Lower lobe of right lung (tissue), 2 donors: ENCODE results near the gene SYNE2. TPM values are rescaled to one million over a fixed set of nuclear protein-coding genes. Genes with fewer than 3 reads are reported as not detected.
"Not testable (repeated sequence)": the region's sequence is repeated elsewhere in the genome, so short reads cannot be mapped to it uniquely, and the experiment has no call there.

ENCODE experiments used
- ATAC-seq, 2 donors: fragments of 200-7000 bp; cut with Tn5 transposase; one replicate each; pipeline ENCODE4 v1.9.1; 2020 to 2022; ENCODE audit warnings: mild to moderate bottlenecking in 2 of 2, moderate library complexity in 2 of 2
- DNase-seq: peaks from one replicate; pipeline ENCODE4 v3.0.0-alpha.2; 2020
- H3K27ac ChIP-seq: fragments of 200-600 bp; one replicate; pipeline ENCODE4 v1.8.0; 2022
- H3K27me3 ChIP-seq: fragments of 200-600 bp; one replicate; pipeline ENCODE4 v1.8.0; 2022; ENCODE audit warnings: low read depth
- H3K36me3 ChIP-seq: fragments of 200-600 bp; one replicate; pipeline ENCODE4 v1.8.0; 2022; ENCODE audit warnings: mild to moderate bottlenecking
- H3K4me1 ChIP-seq: fragments of 200-600 bp; one replicate; pipeline ENCODE4 v1.8.0; 2022
- H3K4me3 ChIP-seq: fragments of 200-600 bp; one replicate; pipeline ENCODE4 v1.8.0; 2022; ENCODE audit warnings: mild to moderate bottlenecking
- H3K9me3 ChIP-seq: fragments of 200-600 bp; one replicate; pipeline ENCODE4 v1.8.0; 2022
- intact Hi-C: fragments of 100-400 bp; cut with DNase I; formaldehyde crosslinking; loops from one replicate; pipeline ENCODE4 v1.11.0; 2022
- total RNA-seq: library from RNA; stranded (reverse); fragmentation: NEBNext Ultra II Directional; extraction: Animal tissue kit (Norgen Biotek cat#: 25700); gene quantifications from one replicate; pipeline ENCODE4 v1.2.1, GENCODE V29; 2021
- TF ChIP-seq, protein P1 (sequence below): fragments of 200-600 bp; IDR thresholded peaks from one replicate; pipeline ENCODE4 v1.8.0; 2022; ENCODE audit warnings: antibody characterized with exemption, mild to moderate bottlenecking
- donor health status: DM: no; HTN: yes; CAD: no; lungs with severe emphysema.

The SYNE2 gene
- total RNA-seq, 1 donor from 2014 or later = 129 TPM

DNA sequence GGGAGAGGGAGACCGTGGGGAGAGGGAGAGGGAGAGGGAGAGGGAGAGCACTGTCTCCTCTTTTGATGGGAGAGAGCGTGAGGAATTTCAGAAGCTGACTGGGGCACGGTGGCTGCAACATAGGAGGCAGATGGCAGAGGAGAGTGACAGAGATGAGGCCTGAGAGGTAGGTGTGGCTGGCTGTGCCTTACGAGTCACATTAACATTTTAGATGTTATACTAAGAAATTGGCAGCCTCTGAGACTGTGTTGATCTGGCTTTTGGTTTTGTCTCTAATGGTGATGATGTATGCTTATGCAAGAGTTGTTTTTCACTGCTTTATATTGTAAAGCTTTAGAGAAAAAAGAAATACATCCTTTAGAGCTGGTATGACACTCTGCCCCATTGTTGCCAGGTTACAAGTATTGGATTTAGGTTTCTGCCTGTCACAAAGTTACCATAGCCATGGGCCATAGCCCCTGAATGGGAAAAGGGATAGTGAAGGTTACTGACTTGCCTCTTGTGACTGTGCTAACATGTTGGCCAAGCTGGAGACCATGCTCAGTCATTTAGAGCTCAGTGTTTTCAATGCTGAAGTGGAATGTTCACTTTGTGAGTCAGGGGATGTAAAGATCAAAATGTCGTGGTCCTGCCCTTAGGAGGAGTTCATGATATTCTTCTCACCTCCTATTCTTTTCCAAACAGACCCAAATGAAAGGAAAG, 186.2 kb downstream of the SYNE2 start:
- Histone ChIP-seq H3K4me1 (no peaks in the 10 kb centered on the region), H3K27me3 (no peaks in the 10 kb centered on the region), H3K36me3 (no peaks in the 10 kb centered on the region), H3K27ac (no peak overlapping the region), H3K9me3 (no peaks in the 10 kb centered on the region), H3K4me3 (no peak overlapping the region)
- intact Hi-C loops = no loop called here
- TF ChIP-seq, protein P1, sequence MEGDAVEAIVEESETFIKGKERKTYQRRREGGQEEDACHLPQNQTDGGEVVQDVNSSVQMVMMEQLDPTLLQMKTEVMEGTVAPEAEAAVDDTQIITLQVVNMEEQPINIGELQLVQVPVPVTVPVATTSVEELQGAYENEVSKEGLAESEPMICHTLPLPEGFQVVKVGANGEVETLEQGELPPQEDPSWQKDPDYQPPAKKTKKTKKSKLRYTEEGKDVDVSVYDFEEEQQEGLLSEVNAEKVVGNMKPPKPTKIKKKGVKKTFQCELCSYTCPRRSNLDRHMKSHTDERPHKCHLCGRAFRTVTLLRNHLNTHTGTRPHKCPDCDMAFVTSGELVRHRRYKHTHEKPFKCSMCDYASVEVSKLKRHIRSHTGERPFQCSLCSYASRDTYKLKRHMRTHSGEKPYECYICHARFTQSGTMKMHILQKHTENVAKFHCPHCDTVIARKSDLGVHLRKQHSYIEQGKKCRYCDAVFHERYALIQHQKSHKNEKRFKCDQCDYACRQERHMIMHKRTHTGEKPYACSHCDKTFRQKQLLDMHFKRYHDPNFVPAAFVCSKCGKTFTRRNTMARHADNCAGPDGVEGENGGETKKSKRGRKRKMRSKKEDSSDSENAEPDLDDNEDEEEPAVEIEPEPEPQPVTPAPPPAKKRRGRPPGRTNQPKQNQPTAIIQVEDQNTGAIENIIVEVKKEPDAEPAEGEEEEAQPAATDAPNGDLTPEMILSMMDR = no peak
- DNase-seq = no peak
- ATAC-seq = no peak

- Histone ChIP-seq H3K9me3 (no peaks in the 10 kb centered on the region), H3K27me3 (no peaks in the 10 kb centered on the region), H3K36me3 (no peaks in the 10 kb centered on the region), H3K4me1 (no peaks in the 10 kb centered on the region), H3K27ac (no peak overlapping the region), H3K4me3 (no peak overlapping the region)
- DNase-seq (no peak), ATAC-seq (no peak)
- intact Hi-C loops = no loop called here
- TF ChIP-seq, protein P1 = no peak
Measured at GRCh38 chr14:64040044-64040443, 187.2 kb downstream of the SYNE2 start.

DNA sequence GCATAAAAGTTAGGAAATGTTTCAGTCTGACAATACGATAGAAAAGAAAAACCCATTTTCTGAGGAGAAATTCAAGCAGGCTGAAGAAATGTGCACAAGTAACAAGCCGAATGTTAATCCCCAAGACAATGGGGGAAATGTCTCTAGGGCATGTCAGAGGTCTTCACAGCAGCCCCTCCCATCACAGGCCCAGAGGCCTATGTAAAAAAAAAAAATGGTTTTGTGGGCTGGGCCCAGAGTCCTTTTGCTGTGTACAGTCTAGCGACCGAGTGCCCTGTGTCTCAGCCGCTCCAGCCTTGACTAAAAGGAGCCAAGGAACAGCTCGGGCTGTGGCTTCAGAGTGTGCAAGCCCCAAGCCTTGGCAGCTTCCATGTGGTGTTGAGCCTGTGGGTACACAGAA, 190.5 kb downstream of the SYNE2 start:
- H3K27me3 ChIP-seq, intact Hi-C loops, ATAC-seq, DNase-seq, H3K27ac ChIP-seq, H3K36me3 ChIP-seq, H3K4me1 ChIP-seq, H3K9me3 ChIP-seq, H3K4me3 ChIP-seq: not testable (repeated sequence)

- intact Hi-C loops = no loop called here
- DNase-seq (no peak), ATAC-seq (no peak)
- Histone ChIP-seq H3K4me1 (no peaks in the 10 kb centered on the region), H3K4me3 (no peak overlapping the region), H3K36me3 (peaks cover 5% of the 10 kb centered on the region), H3K27me3 (no peaks in the 10 kb centered on the region), H3K9me3 (no peaks in the 10 kb centered on the region), H3K27ac (no peak overlapping the region)
- TF ChIP-seq, protein P1 = no peak
Measured at GRCh38 chr14:64045091-64045490, 192.3 kb downstream of the SYNE2 start.

GRCh38 chr14:64049616-64050381, 197.0 kb downstream of the SYNE2 start:
- no peaks in the 10 kb centered on the region for H3K4me1 ChIP-seq
- H3K4me3 ChIP-seq = no peak overlapping the region
- H3K36me3 ChIP-seq = peaks cover 16% of the 10 kb centered on the region
- intact Hi-C loops = no loop called here
- TF ChIP-seq, protein P1 = no peak
- H3K27me3 ChIP-seq = no peaks in the 10 kb centered on the region
- ATAC-seq (no peak), DNase-seq (no peak)
- no peak overlapping the region for H3K27ac ChIP-seq
- H3K9me3 ChIP-seq = no peaks in the 10 kb centered on the region
